Colon (tissue), 2 donors: ENCODE measurements around the gene ELP4.
"Not testable (repeated sequence)": the region's sequence is repeated elsewhere in the genome, so short reads cannot be mapped to it uniquely, and the experiment has no call there.

Experiments
- FAIRE-seq: peaks from 2 replicates; lab custom pipeline; 2012; peaks lifted over from hg19 to GRCh38; lab: Jason Lieb, UNC
- donor health status: control.
- donor health status: control.

Gene ELP4

DNA sequence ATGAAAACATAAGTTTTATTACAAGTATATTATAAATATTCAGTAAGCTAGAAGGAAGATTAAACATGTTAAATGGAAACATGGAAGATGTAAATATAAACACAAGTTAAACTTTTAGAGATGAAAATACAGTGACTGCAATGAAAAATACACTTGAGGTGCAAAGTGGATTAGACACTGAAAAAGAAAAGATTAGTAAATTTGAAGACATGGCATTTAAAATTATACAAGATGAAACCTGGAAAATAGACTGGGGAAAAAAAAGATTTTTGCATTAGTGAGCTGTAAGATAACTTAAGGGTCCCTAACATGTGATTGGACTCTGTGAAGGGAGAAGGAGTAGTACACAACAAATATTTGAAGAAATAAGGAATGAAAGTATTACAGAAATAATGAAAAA, 33.3 kb downstream of the ELP4 start:
- FAIRE-seq: no peak

DNA sequence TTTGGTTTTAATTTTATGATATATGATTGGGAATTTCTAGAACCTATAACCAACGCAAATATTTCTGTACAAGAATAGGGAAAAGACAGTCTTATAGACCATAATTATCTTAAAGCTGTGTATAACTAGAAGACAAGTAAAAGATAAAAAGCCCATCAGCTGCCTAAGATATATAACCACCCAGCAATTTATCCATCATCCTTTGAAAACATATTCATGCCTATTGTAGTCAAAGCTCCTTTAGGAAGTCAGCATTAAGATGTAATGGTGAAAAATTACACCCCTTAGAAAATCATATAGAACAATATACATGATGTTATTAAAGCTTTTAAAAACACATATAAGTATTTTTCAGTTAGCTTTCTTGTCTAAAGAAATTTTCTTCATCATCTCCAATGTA, 46.4 kb downstream of the ELP4 start:
- no peak for FAIRE-seq

DNA sequence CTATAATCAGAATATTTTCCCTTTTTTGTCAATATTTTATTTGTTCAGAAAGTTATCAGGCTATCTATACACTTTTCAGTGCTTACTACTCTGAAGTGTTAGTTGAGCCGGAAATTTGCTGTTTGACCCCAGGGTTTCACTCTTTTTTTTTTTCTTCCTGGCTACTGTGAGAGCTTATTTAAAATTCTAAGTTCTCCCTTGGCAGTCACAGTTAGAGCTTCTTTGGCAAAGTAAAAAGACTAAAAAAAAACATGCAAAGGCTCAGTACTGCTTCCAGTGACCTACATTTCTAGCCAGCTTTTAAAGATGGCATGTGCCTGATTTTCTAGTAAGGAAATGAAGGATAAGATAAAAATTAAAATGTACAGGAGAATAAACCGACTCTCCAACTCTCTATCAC, 48.4 kb downstream of the ELP4 start:
- no peak for FAIRE-seq

DNA sequence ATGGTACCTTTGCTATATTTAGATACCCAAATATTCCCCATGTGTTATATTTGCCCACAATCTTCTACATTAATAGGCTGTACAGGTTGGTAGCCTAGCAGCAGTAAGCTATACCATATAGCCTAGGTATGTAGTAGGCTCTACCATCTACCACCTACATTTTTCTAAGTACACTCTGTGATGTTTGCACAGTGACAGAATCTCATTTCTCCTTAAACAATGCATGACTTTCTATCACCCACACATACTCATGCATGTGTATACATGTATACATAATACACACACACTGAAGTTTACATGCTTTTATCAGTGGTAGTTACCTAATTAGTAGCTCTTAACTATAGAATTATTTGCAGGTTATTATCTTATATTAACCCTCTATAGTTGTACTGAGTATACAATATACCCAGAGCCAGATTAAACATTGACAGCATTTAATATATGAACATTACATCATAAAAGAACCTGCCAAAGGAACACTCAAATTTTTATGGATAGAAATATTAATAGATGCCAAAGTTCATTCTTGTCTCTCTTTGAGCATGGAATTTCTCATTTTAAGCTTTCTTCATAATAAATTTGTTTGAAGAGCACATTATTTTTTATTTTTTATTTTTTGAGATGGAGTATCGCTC, 51.4 kb downstream of the ELP4 start:
- no peak for FAIRE-seq

DNA sequence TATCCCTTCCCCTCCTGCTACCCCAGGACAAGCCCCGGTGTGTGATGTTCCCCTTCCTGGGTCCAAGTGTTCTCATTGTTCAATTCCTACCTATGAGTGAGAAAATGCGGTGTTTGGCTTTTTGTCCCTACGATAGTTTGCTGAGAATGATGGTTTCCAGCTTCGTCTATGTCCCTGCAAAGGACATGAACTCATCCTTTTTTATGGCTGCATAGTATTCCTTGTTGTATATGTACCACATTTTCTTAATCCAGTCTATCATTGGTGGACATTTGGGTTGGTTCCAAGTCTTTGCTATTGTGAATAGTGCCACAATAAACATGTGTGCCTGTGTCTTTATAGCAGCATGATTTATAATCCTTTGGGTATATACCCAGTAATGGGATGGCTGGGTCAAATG, 55.0 kb downstream of the ELP4 start:
- FAIRE-seq: not testable (repeated sequence)

DNA sequence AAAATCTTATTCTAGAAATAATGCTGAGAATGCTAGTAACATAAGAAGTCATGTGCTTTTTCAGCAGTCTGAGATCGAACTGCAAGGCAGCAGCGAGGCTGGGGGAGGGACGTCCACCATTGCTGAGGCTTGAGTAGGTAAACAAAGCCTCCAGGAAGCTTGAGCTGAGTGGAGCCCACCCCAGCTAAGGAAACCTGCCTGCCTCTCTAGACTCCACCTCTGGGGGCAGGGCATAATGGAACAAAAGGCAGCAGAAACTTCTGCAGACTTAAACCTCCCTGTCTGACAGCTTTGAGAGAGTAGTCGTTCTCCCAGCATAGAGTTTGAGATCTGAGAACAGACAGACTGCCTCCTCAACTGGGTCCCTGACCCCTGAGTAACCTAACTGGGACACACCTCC, 64.6 kb downstream of the ELP4 start:
- not testable (repeated sequence) for FAIRE-seq

DNA sequence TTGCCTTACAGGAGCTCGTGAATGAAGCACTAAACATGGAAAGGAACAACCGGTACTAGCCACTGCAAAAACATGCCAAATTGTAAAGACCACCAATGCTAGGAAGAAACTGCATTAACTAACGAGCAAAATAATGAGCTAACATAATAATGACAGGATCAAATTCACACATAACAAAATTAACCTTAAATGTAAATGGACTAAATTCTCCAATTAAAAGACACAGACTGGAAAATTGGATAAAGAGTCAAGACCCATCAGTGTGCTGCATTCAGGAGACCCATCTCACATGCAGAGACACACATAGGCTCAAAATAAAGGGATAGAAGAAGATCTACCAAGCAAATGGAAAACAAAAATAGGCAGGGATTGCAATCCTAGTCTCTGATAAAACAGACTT, 66.2 kb downstream of the ELP4 start:
- FAIRE-seq: not testable (repeated sequence)

DNA sequence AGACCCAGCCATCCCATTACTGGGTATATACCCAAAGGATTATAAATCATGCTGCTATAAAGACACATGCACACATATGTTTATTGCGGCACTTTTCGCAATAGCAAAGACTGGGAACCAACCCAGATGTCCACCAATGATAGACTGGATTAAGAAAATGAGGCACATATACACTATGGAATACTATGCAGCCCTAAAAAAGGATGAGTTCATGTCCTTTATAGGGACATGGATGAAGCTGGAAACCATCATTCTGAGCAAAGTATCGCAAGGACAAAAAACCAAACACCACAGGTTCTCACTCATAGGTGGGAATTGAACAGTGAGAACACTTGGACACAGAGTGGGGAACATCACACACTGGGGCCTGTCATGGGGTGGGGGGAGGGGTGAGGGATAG, 69.8 kb downstream of the ELP4 start:
- FAIRE-seq: not testable (repeated sequence)

DNA sequence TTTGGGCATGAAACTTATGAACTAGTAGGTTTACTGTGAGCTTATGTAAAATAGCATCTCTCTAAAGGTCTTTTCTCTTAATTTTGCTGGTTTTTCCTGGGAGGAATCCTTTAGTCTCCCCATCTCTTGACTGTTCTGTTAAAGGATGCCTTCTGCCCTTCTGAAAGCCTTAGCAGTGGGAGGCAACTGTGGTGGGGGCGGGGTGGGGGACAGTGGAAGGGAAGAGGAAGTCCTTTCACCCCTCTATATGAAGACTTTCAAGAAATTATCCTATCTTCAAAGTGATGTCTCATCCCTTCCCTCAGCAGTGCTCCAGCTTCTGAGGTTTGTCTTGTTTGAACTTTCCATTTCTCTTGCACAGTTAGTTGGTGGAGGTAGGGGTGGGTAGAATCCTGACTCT, 73.1 kb downstream of the ELP4 start:
- no peak for FAIRE-seq

DNA sequence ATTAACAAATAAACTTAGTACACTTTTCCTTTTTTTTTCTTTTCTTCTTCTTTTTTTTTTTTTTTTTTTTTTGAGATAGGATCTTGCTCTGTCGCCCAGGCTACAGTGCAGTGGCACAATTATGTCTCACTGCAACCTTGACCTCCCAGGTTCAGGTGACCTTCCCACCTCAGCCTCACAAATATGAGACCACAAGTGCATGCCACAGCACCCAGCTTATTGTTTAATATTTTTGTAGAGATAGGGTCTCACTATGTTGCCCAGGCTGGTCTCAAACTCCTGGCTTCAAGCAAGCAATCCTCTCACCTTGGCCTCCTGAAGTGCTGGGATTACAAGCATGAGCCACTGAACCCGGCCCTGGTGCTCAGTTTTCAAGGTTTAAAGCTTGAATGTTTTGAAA, 88.9 kb downstream of the ELP4 start:
- FAIRE-seq: no peak

DNA sequence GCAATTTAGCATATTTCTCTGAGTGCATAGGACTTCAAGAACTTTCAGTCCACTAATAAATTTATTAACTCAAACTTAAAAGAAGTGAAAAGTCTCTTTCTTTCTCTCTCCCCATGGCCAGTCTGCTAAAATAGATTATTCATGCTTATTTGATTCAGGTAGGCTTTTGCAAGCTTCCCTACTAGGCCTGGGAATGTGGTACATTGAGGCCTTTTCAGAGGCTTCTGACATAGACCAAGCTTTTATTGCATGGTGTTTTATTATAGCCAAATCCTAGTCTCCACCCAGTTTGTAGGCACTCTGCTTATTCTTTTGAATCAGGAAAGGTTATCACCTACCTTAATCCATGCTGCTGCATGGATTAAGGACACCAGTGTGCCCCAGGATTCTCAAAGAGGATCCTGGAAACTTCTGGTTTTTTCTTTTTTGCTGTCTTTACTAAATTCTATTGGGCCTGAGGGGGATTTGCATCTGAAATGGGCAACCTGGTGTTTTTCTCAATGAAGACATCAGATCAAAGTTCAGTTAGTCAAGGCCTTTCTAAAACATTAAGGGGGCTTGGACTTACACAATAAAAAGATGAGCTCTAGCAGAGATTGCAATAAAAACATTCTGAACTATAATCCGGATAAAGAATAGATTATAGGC, 92.2 kb downstream of the ELP4 start:
- no peak for FAIRE-seq

DNA sequence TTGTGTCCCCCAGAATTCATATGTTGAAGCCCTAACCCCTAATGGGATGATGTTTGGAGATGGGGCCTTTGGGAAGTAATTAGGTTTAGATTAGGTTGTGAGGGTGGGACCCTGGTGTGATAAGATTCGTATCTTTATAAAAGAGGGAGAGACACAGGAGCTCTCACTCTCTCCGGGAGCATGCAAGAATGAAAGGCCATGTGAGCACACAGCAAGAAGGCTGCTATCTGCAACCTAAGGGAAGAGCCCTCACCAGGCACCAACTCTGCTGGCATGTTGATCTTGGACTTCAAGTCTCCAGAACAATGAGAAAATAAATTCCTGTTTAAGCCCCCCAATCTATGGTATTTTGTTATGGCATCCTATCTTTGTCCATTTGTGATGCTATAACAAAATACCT, 97.3 kb downstream of the ELP4 start:
- FAIRE-seq: no peak

DNA sequence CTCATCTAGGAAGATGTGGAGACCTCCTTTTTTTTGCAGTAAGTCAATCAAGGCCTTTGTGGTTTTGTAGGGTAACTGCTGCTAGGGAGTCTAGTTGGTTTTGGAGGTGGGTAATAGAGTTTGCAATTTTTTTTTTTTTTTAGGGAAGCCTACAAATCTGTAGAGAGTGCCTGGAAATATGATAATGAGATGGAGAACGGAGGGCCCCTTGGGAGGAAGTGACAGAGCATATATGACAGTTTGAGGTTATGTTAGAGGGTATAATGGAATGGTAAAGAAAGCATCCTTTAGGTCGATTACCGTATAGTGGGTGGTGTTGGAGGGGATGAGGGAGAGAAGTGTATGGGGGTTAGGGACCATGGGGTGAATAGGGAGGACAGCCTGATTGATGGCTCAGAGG, 98.3 kb downstream of the ELP4 start:
- FAIRE-seq: no peak

DNA sequence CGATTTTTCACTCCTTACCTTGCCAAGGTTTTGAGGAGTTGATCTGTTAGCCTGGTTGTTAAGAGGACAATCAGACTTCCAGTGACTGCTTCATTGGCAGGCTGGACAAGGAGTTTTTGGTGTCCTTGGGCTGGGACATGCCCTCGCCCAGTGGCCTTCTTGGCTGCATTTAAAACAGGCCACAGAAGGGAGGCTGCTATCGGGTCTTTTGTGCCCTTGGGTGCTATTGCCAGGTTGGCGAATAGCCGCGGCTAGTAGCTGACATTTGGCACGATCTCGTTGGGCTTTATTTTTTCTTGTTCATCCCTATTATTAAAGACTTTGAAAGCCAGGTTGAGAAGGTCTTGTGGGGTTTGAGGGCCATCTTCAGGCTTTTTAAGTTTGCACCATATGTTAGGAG, 99.4 kb downstream of the ELP4 start:
- FAIRE-seq: no peak

DNA sequence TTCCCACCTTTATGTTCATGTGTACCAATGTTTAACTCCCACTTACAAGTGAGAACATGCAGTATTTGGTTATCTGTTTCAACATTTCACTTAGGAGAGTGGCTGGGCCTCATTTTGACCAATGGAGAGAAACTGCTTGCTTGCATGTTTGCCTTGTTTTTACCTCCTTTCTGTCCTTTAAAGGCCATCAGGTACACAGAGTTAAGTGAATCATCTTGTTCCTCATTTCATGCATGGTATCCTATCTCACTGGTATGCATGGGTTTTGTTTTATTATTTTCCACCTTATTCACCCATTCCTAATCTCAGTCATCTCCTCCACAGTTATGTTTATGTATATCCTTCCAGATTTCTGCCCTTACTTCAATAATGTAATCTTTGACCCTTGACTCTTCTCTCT, 101.0 kb downstream of the ELP4 start:
- FAIRE-seq: no peak

DNA sequence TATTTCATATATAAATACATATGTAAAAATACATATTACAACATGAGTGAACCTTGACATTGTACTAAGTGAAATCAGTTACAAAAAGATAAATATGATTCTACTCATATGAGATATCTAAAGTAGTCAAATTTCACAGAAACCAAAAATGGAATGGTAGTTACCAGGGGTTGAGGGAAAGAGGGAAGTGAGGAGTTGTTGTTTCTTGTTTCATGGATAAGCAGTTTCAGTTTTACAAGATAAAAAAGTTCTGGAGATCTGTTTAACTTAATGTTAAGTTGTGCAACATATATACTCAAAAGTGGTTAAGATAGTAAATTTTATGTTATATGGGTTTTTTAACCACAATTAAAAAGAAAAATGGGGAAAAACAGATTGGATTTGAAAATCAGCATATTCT, 107.7 kb downstream of the ELP4 start:
- FAIRE-seq: no peak

DNA sequence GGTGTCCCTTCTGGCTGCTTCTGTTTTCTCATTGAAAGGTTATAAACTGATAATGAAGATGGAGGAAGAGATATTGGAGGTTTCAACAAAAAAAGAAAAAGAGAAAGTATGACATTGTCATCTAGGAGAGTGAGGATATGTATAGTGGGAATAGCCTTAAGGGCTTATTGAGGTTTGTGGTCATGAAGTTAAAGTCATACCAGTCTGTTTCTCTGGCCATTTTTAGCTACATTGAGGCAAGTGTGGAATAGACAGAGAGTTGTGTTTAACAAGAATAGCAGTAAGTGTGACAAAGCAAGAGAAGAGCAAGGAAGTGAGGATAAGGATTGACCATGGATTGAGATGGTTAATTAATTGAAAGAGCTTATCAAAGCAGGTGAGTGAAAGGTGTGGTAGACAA, 110.4 kb downstream of the ELP4 start:
- no peak for FAIRE-seq

DNA sequence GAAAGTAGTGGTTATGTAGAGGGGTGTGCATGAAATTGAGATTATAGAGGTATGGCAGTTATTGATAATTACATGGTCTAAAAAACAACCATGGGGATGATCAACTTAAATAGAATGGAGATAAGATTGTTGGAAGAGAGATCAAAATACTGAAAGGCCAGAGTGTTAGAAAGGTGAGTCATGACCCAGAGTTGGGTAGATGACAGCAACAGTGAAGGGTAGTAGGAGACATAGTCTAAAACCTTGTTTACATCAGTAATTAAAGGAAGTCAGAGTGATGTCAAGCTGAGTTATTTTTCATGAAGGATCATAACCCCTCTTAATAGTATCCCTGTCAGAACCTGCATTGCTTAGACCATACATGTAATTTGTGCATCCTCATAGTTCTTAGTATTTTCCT, 110.9 kb downstream of the ELP4 start:
- no peak for FAIRE-seq

DNA sequence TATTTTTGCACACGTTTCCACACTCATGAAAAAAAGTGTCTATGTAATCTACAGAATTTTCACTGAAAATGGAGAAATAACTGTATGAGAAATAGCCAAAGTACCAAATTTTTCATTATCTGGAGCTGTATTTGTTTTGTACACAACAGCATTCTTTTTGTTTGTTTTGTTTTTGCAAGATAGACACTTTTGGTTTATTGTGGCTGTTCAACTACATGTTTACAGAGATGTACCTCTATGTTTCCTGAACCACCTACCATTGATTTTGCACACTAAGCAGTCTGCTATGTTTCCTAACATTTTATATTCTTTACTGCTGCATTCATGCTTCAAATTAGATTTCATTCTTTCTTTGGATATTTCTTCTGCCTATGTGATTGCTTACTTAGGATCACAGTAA, 116.3 kb downstream of the ELP4 start:
- FAIRE-seq: no peak

DNA sequence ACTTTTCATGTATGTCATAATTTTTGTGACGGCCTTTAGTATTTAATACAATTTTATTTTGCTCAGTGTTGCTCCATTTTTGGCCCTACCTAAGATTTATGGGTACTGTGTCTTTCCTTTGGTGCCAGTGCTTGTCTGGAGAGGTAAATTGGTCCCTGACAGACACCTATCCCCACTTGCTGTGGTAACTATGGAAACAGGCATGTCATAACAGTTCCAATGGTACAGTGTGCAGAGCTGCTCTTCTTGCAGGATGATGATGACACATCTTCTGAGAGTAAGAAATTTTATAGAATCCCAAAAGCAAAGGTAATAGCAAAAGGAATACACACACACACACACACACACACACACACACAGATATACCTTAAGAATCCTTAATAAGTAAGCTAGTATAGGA, 118.5 kb downstream of the ELP4 start:
- FAIRE-seq: no peak

DNA sequence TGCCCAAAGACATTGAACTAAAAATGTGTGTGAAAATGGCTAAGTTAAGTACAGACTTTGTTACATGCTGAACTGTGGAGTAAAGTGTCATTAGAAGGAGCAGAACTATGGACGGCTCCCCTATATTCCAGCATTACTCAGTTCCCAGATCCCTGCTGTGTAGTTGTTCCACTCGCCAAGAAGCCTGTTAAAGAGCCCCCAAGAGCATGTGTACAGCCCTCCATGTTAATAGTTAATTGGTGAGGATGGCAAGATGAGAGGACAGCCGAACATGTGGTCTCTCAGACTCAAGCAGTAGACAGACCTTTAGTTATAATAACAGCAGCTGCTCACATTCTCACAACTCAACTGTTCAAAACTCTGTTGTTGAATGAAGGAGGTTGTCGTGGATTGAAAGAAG, 127.4 kb downstream of the ELP4 start:
- FAIRE-seq: no peak

DNA sequence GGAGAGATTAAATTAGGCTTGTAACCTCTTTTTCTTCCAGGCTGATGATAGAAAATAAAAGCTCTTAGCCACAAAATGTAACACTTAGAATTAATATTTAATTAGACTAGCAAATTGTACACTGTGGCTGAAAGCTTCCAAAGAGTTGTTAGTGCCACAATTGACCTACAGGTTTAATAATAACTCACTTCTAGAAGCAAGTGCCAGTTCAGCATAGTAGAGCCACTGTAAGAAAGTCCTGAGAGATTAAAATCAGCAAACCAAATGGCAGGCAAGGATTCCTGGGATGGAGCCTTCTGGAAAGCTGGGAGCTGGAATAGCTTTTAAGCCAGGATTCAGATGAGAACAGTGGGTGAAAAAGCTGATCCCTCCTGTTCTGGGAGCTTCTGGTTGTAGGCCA, 131.0 kb downstream of the ELP4 start:
- no peak for FAIRE-seq

DNA sequence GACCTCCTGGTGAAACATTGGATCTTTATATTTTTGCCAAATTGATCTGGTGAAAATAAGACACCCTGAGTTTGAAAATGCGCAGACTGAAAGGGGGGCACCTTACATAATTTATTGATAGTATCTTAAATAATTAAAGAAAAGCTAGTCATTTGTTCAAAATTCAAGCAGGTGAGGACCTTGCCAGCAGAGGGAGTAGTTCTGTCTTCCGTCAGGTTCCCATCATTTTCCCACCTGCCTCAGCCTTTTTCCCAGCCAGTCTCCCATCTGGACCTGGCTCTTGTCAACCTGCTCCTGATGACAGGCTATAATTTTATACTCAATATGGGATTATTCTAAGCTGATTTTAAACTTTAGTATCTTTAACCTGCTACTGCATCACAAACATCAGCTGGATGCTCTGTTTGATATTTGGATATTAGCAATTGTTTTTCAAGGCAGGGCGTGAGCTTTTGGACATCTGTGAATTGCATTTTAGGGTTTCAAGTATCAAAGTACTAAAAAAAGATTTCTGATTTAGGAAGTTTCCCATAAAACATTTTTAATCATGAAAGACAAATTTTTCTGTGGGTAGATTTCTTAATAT, 132.0 kb downstream of the ELP4 start:
- FAIRE-seq: no peak

DNA sequence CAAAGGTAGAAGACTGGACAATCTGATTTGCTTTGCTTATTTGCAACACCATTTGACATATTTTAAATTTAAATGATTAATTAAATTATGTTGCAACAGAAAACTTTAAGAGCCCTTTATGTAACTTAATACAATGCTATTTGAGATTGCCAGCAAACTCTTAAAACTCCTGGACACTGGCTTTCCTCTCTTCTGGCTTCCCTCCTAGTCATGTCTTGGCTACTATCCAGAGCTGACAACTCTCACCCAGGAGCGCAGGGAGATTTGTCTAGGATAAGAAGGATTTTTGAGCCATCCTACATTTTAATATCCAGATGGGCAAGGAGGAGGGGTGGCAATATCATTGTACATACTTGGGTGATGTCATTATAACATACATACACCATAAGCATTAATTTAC, 134.3 kb downstream of the ELP4 start:
- FAIRE-seq: no peak
